ENCODE results near the gene CECR2.

Gene CECR2

GRCh38 chr22:17369439-17370025 lies at the start of gene CECR2:
Gene CECR2, plus strand, starts transcription at chr22:17369460. Its CDS starts 324 bp downstream, at chr22:17369784.
- no peak for DNase-seq (ENCODE audit: low read depth, low spot score)

GRCh38 chr22:17319546-17319945 lies 49.7 kb upstream of the CECR2 start:
- no peak for DNase-seq (ENCODE audit: low read depth, low spot score)

GRCh38 chr22:17322511-17322910 lies 46.7 kb upstream of the CECR2 start:
- no peak for DNase-seq (ENCODE audit: low read depth, low spot score)

GRCh38 chr22:17331690-17332089 lies 37.6 kb upstream of the CECR2 start:
- DNase-seq (ENCODE audit: low read depth, low spot score): no peak

- DNase-seq (ENCODE audit: low read depth, low spot score): no peak
Observed at GRCh38 chr22:17332109-17332800, 37.0 kb upstream of the CECR2 start.

- no peak for DNase-seq (ENCODE audit: low read depth, low spot score)
Observed at GRCh38 chr22:17334059-17334458, 35.2 kb upstream of the CECR2 start.

- DNase-seq (ENCODE audit: low read depth, low spot score): no peak
Observed at GRCh38 chr22:17334983-17335382, 34.3 kb upstream of the CECR2 start.

GRCh38 chr22:17336061-17336460 lies 33.2 kb upstream of the CECR2 start:
- no peak for DNase-seq (ENCODE audit: low read depth, low spot score)

- no peak for DNase-seq (ENCODE audit: low read depth, low spot score)
Observed at GRCh38 chr22:17337639-17338038, 31.6 kb upstream of the CECR2 start.

- DNase-seq (ENCODE audit: low read depth, low spot score): no peak
Observed at GRCh38 chr22:17339095-17339693, 30.1 kb upstream of the CECR2 start.

GRCh38 chr22:17342361-17342760 lies 26.9 kb upstream of the CECR2 start:
- no peak for DNase-seq (ENCODE audit: low read depth, low spot score)

GRCh38 chr22:17343766-17344165 lies 25.5 kb upstream of the CECR2 start:
- DNase-seq (ENCODE audit: low read depth, low spot score): no peak

- no peak for DNase-seq (ENCODE audit: low read depth, low spot score)
Observed at GRCh38 chr22:17346578-17346977, 22.7 kb upstream of the CECR2 start.

- no peak for DNase-seq (ENCODE audit: low read depth, low spot score)
Observed at GRCh38 chr22:17347724-17348123, 21.5 kb upstream of the CECR2 start.

- DNase-seq (ENCODE audit: low read depth, low spot score): no peak
Observed at GRCh38 chr22:17348464-17349103, 20.7 kb upstream of the CECR2 start.

- DNase-seq (ENCODE audit: low read depth, low spot score): no peak
Observed at GRCh38 chr22:17349172-17349571, 20.1 kb upstream of the CECR2 start.

- DNase-seq (ENCODE audit: low read depth, low spot score): no peak
Observed at GRCh38 chr22:17350292-17350691, 19.0 kb upstream of the CECR2 start.

- no peak for DNase-seq (ENCODE audit: low read depth, low spot score)
Observed at GRCh38 chr22:17352798-17353197, 16.5 kb upstream of the CECR2 start.

- no peak for DNase-seq (ENCODE audit: low read depth, low spot score)
Observed at GRCh38 chr22:17357688-17358087, 11.6 kb upstream of the CECR2 start.

GRCh38 chr22:17358415-17358814 lies 10.8 kb upstream of the CECR2 start:
- DNase-seq (ENCODE audit: low read depth, low spot score): no peak

- no peak for DNase-seq (ENCODE audit: low read depth, low spot score)
Observed at GRCh38 chr22:17359501-17359900, 9.8 kb upstream of the CECR2 start.

GRCh38 chr22:17366329-17366728 lies 2.9 kb upstream of the CECR2 start:
- no peak for DNase-seq (ENCODE audit: low read depth, low spot score)

- DNase-seq (ENCODE audit: low read depth, low spot score): no peak
Observed at GRCh38 chr22:17366830-17367229, 2.4 kb upstream of the CECR2 start.

Measured in smooth muscle cell of the brain vasculature (primary cell).